ENCODE data around the gene GSTM3.
"Not testable (repeated sequence)": the region's sequence is repeated elsewhere in the genome, so short reads cannot be mapped to it uniquely, and the experiment has no call there.

The GSTM3 gene

GRCh38 chr1:109762039-109762585 is 21.3 kb upstream of the GSTM3 start:
- no peak for DNase-seq (ENCODE audit: low spot score)

GRCh38 chr1:109761227-109762038 is 20.6 kb upstream of the GSTM3 start:
- DNase-seq (ENCODE audit: low spot score) = no peak

- DNase-seq (ENCODE audit: low spot score) = no peak
Observed at GRCh38 chr1:109760581-109761226, 19.9 kb upstream of the GSTM3 start.

- no peak for DNase-seq (ENCODE audit: low spot score)
Observed at GRCh38 chr1:109759513-109760334, 18.9 kb upstream of the GSTM3 start.

GRCh38 chr1:109757936-109758786 is 17.3 kb upstream of the GSTM3 start:
- DNase-seq (ENCODE audit: low spot score) = no peak

- no peak for DNase-seq (ENCODE audit: low spot score)
Observed at GRCh38 chr1:109756848-109757521, 16.1 kb upstream of the GSTM3 start.

GRCh38 chr1:109756325-109756724 is 15.5 kb upstream of the GSTM3 start:
- not testable (repeated sequence) for DNase-seq (ENCODE audit: low spot score)

GRCh38 chr1:109754738-109755137 is 13.9 kb upstream of the GSTM3 start:
- DNase-seq (ENCODE audit: low spot score) = no peak

GRCh38 chr1:109751531-109752260 is 10.9 kb upstream of the GSTM3 start:
- no peak for DNase-seq (ENCODE audit: low spot score)

GRCh38 chr1:109750920-109751319 is 10.1 kb upstream of the GSTM3 start:
- DNase-seq (ENCODE audit: low spot score) = no peak

- DNase-seq (ENCODE audit: low spot score) = no peak
Observed at GRCh38 chr1:109750241-109750882, 9.5 kb upstream of the GSTM3 start.

- DNase-seq (ENCODE audit: low spot score) = no peak
Observed at GRCh38 chr1:109749221-109749620, 8.4 kb upstream of the GSTM3 start.

- DNase-seq (ENCODE audit: low spot score) = not testable (repeated sequence)
Observed at GRCh38 chr1:109748311-109748710, 7.5 kb upstream of the GSTM3 start.

- peak; percentile 91 for DNase-seq (ENCODE audit: low spot score)
Observed at GRCh38 chr1:109739738-109740614, 862 bp downstream of the GSTM3 start.

GRCh38 chr1:109733236-109733870 is 7.5 kb downstream of the GSTM3 start:
- no peak for DNase-seq (ENCODE audit: low spot score)

- DNase-seq (ENCODE audit: low spot score) = no peak
Observed at GRCh38 chr1:109732390-109732881, 8.4 kb downstream of the GSTM3 start.

GRCh38 chr1:109730666-109731065 is 10.2 kb downstream of the GSTM3 start:
- no peak for DNase-seq (ENCODE audit: low spot score)

GRCh38 chr1:109728870-109729269 is 12.0 kb downstream of the GSTM3 start:
- DNase-seq (ENCODE audit: low spot score) = no peak
